ENCODE results near the gene ALG2. TPM values are rescaled to one million over a fixed set of nuclear protein-coding genes. Genes with fewer than 3 reads are reported as not detected.

The ALG2 gene
- total and polyA plus RNA-seq, 2 donors from 2014 or later: 38.7 to 40.5 TPM

DNA sequence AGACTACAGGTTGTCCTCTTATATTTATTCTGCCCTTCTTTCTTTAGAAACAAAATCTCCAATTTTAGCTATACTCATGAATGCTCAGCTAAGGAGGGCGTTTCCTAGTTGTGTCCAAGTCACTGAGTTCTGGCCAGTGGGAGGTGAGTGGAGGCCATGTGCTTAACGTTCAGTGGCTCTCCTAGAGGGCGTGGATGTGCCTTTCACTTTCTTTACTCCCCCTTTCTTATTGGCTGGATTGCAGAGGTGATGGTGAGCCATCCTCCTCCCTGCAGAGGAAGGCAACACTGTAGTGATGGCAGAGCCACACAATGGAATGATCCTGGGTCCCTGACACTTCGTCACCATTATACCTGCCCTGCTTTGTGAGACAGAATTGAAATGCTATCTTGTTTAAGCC lies 54.6 kb downstream of the ALG2 start:
- Histone ChIP-seq H3K27ac (ENCODE audit: low read depth in 2 of 2, low read length in 2 of 2) (no peak overlapping the region), H3K4me1 (ENCODE audit: control insufficient read depth in 2 of 3, insufficient read depth in 2 of 3, low read depth in 1 of 3, low read length in 3 of 3) (peaks cover 0 to 7% (median 3%) of the 10 kb centered on the region in 3 donors), H3K9ac (ENCODE audit: low read length in 3 of 3) (no peak overlapping the region), H3K4me3 (ENCODE audit: low read length in 3 of 3) (no peak overlapping the region), H3K9me3 (ENCODE audit: control insufficient read depth in 2 of 3, insufficient read depth in 1 of 3, low read length in 3 of 3) (no peaks in the 10 kb centered on the region), H3K36me3 (ENCODE audit: control insufficient read depth in 2 of 3, insufficient read depth in 3 of 3, low read length in 3 of 3) (no peaks in the 10 kb centered on the region), H3K27me3 (ENCODE audit: control insufficient read depth, insufficient read depth, low read length) (no peaks in the 10 kb centered on the region)
- no peak for DNase-seq
- intact Hi-C loops (cut with DNase I): no loop called here
- no peak for FAIRE-seq
- TF ChIP-seq, protein P1, sequence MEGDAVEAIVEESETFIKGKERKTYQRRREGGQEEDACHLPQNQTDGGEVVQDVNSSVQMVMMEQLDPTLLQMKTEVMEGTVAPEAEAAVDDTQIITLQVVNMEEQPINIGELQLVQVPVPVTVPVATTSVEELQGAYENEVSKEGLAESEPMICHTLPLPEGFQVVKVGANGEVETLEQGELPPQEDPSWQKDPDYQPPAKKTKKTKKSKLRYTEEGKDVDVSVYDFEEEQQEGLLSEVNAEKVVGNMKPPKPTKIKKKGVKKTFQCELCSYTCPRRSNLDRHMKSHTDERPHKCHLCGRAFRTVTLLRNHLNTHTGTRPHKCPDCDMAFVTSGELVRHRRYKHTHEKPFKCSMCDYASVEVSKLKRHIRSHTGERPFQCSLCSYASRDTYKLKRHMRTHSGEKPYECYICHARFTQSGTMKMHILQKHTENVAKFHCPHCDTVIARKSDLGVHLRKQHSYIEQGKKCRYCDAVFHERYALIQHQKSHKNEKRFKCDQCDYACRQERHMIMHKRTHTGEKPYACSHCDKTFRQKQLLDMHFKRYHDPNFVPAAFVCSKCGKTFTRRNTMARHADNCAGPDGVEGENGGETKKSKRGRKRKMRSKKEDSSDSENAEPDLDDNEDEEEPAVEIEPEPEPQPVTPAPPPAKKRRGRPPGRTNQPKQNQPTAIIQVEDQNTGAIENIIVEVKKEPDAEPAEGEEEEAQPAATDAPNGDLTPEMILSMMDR (IDR thresholded peaks at IDR 0.05; ENCODE audit: borderline replicate concordance, extremely low read depth, insufficient read depth): no peak

Other genes starting within 250 kb of the ALG2 start
- gene TGFBR1, start 116.8 kb downstream of the ALG2 start, total RNA-seq: 50.8 TPM
- 7.9 TPM for gene TGFBR1, start 116.8 kb downstream of the ALG2 start, polyA plus RNA-seq (ENCODE audit: insufficient read depth, low read depth, low replicate concordance)
- 118 TPM for gene SEC61B, start 340 bp upstream of the ALG2 start, total RNA-seq
- gene SEC61B, start 340 bp upstream of the ALG2 start, polyA plus RNA-seq (ENCODE audit: insufficient read depth, low read depth, low replicate concordance): 328 TPM

Measured in kidney (tissue), 14 donors.